Lower leg skin (tissue), 4 donors: Measurements from ENCODE around the gene PDP2. TPM values are rescaled to one million over a fixed set of nuclear protein-coding genes. Genes with fewer than 3 reads are reported as not detected.

Source experiments
- DNase-seq, 2 donors: peaks; one replicate each; pipeline ENCODE4 v3.0.0-alpha.2; 2019; ENCODE audit warnings: low spot score in 2 of 2
- H3K4me3 ChIP-seq: fragments of 200-600 bp; sonication (generic); 2 replicates; pipeline ENCODE4 v1.5.1; 2017; ENCODE audit warnings: mild to moderate bottlenecking, low read depth; ENCODE audit not compliant: poor library complexity, severe bottlenecking
- POLR2A ChIP-seq, 2 donors: fragments of 450-650 bp; IDR thresholded peaks; one replicate each; pipeline ENCODE4 v1.6.1; 2016 to 2017; ENCODE audit warnings: antibody characterized with exemption in 2 of 2, mild to moderate bottlenecking in 1 of 2, moderate library complexity in 1 of 2
- WGBS, 2 donors: methylation state at CpG; one replicate each; pipeline ENCODE4 v1.1.5; 2018; 5-methylcytosine and 5-hydroxymethylcytosine counted together
- intact Hi-C: fragments of 100-400 bp; cut with DNase I; formaldehyde crosslinking; loops from one replicate; pipeline ENCODE4 v1.15.0; 2023; ENCODE audit warnings: low total_unique reads
- total RNA-seq, 4 donors: library from RNA; depleted of rRNA; stranded (reverse); fragments of >200 nt; gene quantifications; one replicate each; pipeline ENCODE4 v1.1.0, GENCODE V29; 2016
- TF ChIP-seq, protein P1 (sequence below), 3 donors: fragments of 450-650 bp; IDR thresholded peaks; one replicate each; pipeline ENCODE4 v1.5.1; 2016; ENCODE audit warnings: antibody characterized with exemption in 3 of 3, mild to moderate bottlenecking in 3 of 3, moderate library complexity in 2 of 3

The PDP2 gene, protein sequence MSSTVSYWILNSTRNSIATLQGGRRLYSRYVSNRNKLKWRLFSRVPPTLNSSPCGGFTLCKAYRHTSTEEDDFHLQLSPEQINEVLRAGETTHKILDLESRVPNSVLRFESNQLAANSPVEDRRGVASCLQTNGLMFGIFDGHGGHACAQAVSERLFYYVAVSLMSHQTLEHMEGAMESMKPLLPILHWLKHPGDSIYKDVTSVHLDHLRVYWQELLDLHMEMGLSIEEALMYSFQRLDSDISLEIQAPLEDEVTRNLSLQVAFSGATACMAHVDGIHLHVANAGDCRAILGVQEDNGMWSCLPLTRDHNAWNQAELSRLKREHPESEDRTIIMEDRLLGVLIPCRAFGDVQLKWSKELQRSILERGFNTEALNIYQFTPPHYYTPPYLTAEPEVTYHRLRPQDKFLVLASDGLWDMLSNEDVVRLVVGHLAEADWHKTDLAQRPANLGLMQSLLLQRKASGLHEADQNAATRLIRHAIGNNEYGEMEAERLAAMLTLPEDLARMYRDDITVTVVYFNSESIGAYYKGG
- total RNA-seq, result 1 to 10 TPM; 3.2 to 8.8 (median 7.2) TPM

DNA sequence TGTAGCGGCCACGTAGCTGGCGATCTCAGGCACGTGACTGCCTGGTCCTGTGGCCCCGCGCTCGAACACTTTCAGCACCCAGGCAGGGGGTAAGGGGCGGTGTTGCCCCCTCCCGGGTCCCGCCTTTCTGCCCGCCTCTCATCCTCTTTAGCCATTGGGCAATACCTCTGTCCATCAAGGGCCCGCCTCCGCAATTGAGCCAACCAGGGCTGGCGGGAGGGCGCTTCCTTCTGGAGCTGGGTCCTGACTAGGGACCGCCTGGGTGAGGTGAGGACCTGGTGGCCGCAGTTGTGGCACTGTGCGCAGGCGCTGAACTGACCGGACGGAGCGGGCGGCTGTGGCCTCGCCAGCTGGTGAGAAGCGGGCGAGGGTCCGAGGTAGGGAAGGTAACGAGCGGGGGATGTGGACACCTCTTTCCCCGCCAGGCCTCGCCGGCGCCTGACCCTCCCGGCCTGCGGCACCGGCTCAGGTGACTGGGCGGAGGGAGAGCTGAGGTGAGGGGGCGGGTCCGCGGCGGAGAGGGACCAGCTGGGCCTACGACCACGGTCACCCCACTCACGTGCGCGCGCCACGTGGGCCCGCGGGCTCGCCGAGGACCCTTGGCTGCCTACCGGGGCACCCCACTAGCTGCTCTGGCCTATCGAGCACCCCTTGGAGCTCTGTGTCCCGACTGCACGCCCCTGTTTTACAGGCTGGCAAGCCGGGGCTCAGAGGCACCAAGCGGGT lies at the start of gene PDP2:
PDP2 (plus strand) TSS at position 228 of the 726 bp plus-strand sequence. CDS start 3,770 bp downstream, outside the sequence.
- TF ChIP-seq, protein P1, sequence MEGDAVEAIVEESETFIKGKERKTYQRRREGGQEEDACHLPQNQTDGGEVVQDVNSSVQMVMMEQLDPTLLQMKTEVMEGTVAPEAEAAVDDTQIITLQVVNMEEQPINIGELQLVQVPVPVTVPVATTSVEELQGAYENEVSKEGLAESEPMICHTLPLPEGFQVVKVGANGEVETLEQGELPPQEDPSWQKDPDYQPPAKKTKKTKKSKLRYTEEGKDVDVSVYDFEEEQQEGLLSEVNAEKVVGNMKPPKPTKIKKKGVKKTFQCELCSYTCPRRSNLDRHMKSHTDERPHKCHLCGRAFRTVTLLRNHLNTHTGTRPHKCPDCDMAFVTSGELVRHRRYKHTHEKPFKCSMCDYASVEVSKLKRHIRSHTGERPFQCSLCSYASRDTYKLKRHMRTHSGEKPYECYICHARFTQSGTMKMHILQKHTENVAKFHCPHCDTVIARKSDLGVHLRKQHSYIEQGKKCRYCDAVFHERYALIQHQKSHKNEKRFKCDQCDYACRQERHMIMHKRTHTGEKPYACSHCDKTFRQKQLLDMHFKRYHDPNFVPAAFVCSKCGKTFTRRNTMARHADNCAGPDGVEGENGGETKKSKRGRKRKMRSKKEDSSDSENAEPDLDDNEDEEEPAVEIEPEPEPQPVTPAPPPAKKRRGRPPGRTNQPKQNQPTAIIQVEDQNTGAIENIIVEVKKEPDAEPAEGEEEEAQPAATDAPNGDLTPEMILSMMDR (IDR thresholded peaks at IDR 0.05), result no peak
- no peak for TF ChIP-seq POLR2A (IDR thresholded peaks at IDR 0.05)
- peak within 1 kb of the TSS; percentile 67 for H3K4me3 ChIP-seq
- WGBS, 2 donors, result 0 to 1% methylated on average over 52 to 53 of the region's 58 CpGs
- peak; percentile 95 to 99 for DNase-seq
- intact Hi-C loops, result no loop called here

DNA sequence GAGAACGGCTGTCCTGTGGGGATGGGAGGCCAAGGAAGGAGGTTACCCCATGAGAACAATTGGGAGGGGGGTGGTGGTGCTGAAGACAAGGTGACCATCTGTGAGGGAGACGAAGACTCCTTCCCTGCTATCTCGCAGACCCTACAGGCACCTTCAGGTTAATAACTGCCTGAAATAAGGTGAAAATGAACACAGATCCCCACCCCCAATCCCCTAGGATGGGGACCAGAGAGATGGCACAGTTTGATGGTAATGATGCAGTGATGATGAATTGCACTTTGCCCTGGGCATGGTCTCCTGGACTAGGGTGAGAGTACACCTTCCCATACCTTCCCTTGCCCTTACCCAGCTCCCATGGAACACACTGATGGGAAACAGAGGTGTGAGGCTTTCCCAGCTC lies 48.1 kb upstream of the PDP2 start:
- DNase-seq, result no peak
- intact Hi-C loops, result no loop called here
- 82 to 83% methylated on average over 3 of the region's 3 CpGs for WGBS, 2 donors
- TF ChIP-seq POLR2A (IDR thresholded peaks at IDR 0.05), result no peak
- H3K4me3 ChIP-seq, result no peak overlapping the region

- DNase-seq, result no peak
- TF ChIP-seq, protein P1 (IDR thresholded peaks at IDR 0.05), result no peak
- no peak for TF ChIP-seq POLR2A (IDR thresholded peaks at IDR 0.05)
- 65 to 67% methylated on average over 7 of the region's 7 CpGs for WGBS, 2 donors
- intact Hi-C loops, result no loop called here
- no peak overlapping the region for H3K4me3 ChIP-seq
These were observed 47.5 kb upstream of the PDP2 start for GRCh38 chr16:66832661-66833305.

DNA sequence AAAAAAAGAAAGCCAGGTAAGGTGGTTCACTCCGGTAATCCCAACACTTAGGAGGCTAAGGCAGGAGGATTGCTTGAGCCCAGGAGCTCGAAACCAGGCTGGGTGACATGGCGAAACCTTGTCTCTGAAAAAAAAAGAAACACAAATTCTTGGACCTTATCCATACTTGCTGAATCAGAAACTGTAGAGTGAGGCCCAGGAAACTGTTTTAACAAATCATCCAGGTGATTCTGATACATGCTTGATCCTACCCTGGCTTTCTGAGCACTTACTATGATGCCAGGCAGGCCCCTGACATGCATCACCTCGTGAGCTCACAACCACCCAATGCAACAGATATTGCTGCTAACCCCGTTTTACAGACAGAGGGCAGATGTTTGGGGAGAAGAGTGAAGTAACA lies 45.6 kb upstream of the PDP2 start:
- no peak for DNase-seq
- WGBS, 2 donors, result 83 to 90% methylated on average over 5 of the region's 5 CpGs
- no peak overlapping the region for H3K4me3 ChIP-seq
- intact Hi-C loops, result no loop called here
- TF ChIP-seq, protein P1 (IDR thresholded peaks at IDR 0.05), result no peak
- no peak for TF ChIP-seq POLR2A (IDR thresholded peaks at IDR 0.05)

- intact Hi-C loops, result no loop called here
- TF ChIP-seq, protein P1 (IDR thresholded peaks at IDR 0.05), result no peak
- no peak for TF ChIP-seq POLR2A (IDR thresholded peaks at IDR 0.05)
- no peak overlapping the region for H3K4me3 ChIP-seq
- DNase-seq, result peak in 1 of 2 donors; percentile 8
- WGBS, 2 donors, result 48 to 53% methylated on average over 3 of the region's 3 CpGs
These were observed 39.4 kb upstream of the PDP2 start for GRCh38 chr16:66840883-66841282.
